Activated naive CD8-positive, alpha-beta T cell treated with anti-CD3 and anti-CD28 coated beads, Interleukin-2, amount 50 U/mL, for 16 hours (primary cell): ENCODE data around the gene COL6A1.
"Not testable (repeated sequence)": the region's sequence is repeated elsewhere in the genome, so short reads cannot be mapped to it uniquely, and the experiment has no call there.

ENCODE experiments used
- DNase-seq: peaks from one replicate; pipeline ENCODE4 v3.0.0-alpha.2; 2020; ENCODE audit warnings: low read depth, low spot score

The COL6A1 gene

DNA sequence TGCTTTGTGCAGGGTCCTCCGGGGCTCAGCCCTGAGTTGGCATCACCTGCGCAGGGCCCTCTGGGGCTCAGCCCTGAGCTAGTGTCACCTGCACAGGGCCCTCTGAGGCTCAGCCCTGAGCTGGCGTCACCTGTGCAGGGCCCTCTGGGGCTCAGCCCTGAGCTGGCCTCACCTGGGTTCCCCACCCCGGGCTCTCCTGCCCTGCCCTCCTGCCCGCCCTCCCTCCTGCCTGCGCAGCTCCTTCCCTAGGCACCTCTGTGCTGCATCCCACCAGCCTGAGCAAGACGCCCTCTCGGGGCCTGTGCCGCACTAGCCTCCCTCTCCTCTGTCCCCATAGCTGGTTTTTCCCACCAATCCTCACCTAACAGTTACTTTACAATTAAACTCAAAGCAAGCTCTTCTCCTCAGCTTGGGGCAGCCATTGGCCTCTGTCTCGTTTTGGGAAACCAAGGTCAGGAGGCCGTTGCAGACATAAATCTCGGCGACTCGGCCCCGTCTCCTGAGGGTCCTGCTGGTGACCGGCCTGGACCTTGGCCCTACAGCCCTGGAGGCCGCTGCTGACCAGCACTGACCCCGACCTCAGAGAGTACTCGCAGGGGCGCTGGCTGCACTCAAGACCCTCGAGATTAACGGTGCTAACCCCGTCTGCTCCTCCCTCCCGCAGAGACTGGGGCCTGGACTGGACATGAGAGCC, 22.7 kb downstream of the COL6A1 start:
- DNase-seq, result no peak

DNA sequence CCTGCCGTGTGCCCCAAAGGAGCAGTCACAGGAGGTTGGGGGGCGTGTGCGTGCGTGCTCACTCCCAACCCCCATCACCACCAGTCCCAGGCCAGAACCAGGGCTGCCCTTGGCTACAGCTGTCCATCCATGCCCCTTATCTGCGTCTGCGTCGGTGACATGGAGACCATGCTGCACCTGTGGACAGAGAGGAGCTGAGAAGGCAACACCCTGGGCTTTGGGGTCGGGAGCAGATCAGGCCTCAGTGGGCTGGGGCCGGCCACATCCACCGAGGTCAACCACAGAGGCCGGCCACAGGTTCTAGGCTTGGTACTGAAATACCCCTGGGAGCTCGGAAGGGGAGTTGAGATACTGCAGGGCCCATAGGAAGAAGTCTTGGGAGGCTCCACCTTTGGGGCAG, 23.5 kb downstream of the COL6A1 start:
- DNase-seq, result no peak

DNA sequence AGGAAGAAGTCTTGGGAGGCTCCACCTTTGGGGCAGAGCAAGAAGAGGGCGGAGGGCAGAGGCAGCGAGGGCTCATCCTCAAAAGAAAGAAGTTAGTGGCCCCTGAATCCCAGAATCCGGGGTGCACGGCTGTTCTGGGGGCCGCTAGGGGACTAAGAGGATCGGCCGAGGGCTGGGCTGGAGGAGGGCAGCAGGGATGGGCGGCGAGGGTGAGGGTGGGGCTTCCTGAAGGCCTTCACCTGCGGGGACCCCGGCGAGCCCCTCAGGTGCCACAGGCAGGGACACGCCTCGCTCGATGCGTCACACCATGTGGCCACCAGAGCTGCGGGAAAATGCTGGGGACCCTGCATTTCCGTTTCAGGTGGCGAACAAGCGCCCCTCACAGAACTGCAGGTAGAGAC, 23.9 kb downstream of the COL6A1 start:
- no peak for DNase-seq

- DNase-seq, result not testable (repeated sequence)
Measured at GRCh38 chr21:46005894-46006546, 24.4 kb downstream of the COL6A1 start.

DNA sequence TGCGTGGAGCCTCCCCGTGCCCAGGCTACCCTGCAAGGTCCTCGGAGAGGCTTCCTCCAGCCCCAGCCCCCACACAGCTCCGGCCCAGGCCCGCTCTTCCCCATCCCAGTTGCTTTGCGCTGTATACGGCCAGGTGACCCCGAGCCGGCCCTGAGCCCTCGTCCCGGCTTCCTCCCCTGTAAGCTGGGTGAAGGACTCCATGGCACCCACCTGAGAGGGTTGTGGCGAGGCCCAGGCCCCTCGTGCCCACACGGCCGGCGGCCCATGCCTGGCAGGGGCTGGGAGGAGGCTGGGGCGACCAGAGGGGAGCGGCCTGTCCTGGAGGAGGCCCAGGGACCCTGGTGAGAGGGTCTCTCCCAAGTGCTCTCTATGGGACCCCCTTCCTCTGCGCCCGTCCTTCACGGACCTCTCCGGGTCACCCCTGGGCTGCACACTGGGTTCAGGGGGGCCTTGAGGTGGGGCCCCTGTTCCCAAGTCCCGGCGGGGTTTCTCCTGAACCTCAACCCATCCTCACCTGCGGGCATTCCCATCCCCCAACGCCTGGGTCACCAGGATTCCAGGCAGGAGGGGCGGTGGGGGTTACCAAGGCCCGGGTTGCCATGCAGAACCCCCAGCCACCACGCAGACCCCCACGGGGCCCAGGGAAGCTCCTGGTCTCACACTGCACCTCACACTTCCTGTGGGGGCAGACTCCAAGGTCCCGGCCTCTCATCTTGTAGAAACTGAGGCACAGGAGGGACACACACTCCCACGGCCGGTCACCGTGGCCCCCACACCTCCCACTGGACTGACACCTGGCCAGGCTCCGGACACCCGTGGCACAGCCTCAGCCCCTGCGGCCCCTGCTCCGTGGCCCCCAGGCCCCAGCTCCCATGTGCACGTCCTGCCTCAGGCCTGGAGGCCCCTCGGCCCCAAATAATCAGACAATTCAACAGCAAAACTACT, 25.2 kb downstream of the COL6A1 start:
- no peak for DNase-seq

DNA sequence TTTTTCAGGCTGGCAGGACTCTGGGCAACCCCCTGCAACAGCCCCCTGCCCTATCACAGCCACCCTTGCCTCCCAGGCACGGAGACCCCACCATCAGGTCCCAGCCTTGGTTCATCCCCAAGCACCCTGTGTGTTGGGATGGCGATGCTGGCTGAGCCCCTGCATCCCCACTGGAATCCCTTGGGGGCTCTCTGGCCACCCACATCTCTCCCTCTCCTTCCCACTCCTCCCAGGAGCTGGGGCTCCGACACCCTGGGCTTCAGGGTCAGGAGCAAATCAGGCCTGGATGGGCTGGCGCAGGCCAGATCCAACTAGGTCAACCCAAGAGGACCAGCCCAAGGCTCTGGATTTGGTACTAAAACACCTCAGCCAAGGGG, 25.9 kb downstream of the COL6A1 start:
- no peak for DNase-seq

GRCh38 chr21:46008893-46009621, 27.5 kb downstream of the COL6A1 start:
- no peak for DNase-seq

DNA sequence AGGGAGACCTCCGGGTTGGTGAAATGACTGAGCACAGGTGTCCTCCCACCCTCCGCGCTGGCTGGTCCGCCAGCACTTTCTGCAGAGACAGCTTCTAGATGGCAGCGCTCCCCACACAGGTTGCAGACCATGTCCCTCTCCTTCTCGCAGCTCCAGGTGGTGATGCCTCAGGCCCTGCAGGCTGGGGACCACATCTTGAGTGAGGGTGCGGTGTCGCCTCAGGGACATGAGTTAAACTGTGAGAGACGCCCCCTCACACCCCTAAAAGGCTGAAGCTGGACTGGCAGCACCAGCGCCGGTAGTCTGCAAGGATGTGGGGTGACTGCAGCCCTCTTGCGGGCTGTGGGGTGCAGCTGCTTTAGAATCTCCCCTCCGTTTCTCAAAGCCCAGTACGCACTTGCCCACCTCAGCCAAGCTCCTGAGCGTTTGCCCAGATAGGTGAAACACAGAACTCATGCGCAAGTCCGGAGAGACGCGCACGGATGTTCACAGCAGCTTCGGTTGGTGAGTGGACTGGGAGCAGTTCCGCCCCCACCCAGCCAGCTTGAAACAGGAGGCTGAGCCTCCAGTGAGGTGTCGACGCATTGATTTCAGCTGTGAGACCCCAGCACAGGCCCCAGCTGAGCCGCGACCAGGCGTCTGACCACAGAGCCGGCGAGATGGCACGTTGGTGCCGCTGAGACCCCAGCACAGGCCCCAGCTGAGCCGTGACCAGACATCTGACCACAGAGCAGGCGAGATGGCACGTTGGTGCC, 28.6 kb downstream of the COL6A1 start:
- DNase-seq, result no peak

- no peak for DNase-seq
Measured at GRCh38 chr21:46011267-46011967, 29.8 kb downstream of the COL6A1 start.

GRCh38 chr21:46012154-46012553, 30.6 kb downstream of the COL6A1 start:
- DNase-seq, result no peak

GRCh38 chr21:46014828-46015227, 33.3 kb downstream of the COL6A1 start:
- no peak for DNase-seq

DNA sequence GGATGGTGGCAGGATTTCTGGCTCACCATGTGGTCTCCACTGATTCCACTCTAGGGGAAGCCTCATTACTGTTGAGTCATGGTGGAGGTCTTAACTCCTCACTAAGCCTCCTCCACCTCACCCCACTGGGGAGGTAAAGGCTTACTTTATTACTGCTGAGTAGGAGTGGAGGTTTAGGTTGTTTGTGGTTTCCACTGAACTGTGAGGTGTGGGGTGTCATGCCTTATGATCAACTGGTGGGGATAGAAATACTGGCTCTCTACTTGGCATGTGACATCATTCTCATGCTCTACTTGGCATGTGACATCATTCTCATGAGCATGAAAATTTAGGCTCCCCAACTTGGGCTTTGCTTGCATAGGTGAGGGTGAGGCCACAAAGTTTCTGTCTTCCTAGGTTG, 35.6 kb downstream of the COL6A1 start:
- DNase-seq, result no peak

GRCh38 chr21:46017695-46018094, 36.1 kb downstream of the COL6A1 start:
- DNase-seq, result no peak

DNA sequence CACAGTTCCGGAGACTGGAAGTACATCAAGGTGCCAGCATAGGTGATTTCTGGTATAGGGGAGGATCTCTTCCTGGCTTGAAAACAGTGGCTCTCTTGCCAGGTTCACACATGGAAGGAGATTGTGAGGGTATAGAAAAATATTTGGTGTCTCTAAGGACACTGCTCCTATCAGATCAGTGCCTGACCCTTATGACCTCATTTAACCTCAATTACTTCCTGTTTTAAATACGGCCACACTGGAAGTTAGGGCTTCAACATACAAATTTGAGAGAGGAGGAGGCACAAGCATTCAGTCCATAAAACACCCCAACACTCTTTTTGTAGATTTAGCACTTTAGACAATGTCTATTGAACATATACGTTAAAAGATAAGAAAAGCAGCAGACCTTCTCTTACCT, 37.0 kb downstream of the COL6A1 start:
- no peak for DNase-seq

DNA sequence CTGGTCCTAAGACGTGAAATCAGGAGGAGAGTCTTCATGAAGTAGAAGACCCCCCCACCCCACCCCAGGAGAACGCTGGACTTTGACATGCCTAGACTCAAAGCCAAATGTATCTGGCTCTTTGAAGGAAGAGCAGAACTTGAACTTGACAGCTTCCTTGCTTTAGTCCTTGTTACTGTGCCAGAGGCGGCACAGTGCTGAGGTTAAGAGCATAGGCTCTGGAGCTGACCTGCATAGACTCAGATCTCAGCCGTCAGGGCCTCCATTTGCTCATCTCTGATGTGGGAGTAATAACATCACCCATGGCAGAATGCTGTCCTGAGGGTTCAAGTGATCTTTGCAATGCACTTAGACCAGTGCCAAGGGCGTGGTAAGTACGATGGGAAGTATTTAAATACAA, 39.0 kb downstream of the COL6A1 start:
- DNase-seq, result no peak

GRCh38 chr21:46021398-46021797, 39.8 kb downstream of the COL6A1 start:
- no peak for DNase-seq

DNA sequence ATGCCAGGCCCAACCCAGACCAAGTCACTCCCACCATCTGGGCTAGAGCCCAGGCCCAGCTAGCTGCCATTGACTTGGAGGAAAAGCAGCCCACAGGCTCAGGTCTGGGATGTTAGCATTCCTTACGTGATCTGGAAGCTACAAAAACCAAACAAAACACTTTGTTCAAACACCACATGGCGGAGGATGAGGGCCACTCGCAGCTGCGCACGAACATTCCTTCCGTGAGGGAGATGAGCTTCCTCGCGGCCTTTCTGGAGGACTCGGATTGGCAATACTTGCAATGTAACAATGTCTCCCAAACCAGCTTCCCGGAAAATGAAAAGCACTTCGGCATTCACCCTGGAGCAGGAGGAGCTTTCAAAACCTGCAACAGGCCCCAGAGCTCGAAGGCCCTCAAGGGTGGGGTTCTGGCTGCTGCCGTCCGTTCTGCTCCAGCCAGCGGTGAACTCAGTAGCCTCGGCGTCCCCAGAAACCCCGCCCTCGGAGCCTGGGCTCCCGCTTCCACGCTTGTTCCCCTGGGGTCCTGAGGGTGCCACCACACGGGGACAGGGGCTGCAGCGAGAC, 40.5 kb downstream of the COL6A1 start:
- DNase-seq, result no peak

- no peak for DNase-seq
Measured at GRCh38 chr21:46022551-46023525, 41.3 kb downstream of the COL6A1 start.

DNA sequence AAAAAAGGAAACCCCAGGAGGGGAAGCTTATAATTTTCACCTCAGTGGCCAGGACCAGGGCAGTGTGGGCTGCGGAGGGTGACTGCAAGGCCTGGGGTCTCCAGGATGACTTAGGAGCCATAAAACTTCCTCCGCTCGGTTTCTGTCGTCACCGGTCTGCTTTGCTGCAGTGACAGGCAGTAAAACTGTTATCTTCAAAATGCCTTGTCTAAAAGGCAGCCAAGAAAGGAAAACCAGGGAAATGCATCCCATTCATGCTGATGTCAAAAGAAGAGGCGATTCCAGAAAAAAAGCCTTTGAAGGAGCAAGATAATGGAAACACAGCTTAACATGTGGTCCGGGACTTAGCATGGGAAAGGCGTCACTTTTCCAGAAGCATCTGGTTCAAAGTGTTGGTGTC, 42.0 kb downstream of the COL6A1 start:
- no peak for DNase-seq
